Activated effector memory CD4-positive, alpha-beta T cell treated with anti-CD3 and anti-CD28 coated beads, Interleukin-2, amount 50 U/mL, for 16 hours (primary cell): ENCODE measurements around the gene RIBC1.
"Not testable (repeated sequence)": the region's sequence is repeated elsewhere in the genome, so short reads cannot be mapped to it uniquely, and the experiment has no call there.

Experiments
- DNase-seq: peaks from one replicate; pipeline ENCODE4 v3.0.0-alpha.2; 2020

Gene RIBC1

GRCh38 chrX:53422861-53423306 lies at the start of gene RIBC1:
RIBC1 (plus strand) TSS chrX:53422873; CDS start chrX:53426277, 3,404 bp downstream.
- DNase-seq = no peak

- DNase-seq = no peak
Measured at GRCh38 chrX:53373307-53373706, 49.4 kb upstream of the RIBC1 start.

- DNase-seq = no peak
Measured at GRCh38 chrX:53374222-53374820, 48.4 kb upstream of the RIBC1 start.

GRCh38 chrX:53374923-53375322 lies 47.8 kb upstream of the RIBC1 start:
- no peak for DNase-seq

GRCh38 chrX:53376888-53377287 lies 45.8 kb upstream of the RIBC1 start:
- DNase-seq = no peak

GRCh38 chrX:53377464-53377863 lies 45.2 kb upstream of the RIBC1 start:
- no peak for DNase-seq

- DNase-seq = no peak
Measured at GRCh38 chrX:53379008-53379710, 43.5 kb upstream of the RIBC1 start.

GRCh38 chrX:53379747-53380146 lies 42.9 kb upstream of the RIBC1 start:
- DNase-seq = no peak

- DNase-seq = no peak
Measured at GRCh38 chrX:53383376-53384076, 39.1 kb upstream of the RIBC1 start.

- no peak for DNase-seq
Measured at GRCh38 chrX:53395605-53396298, 26.9 kb upstream of the RIBC1 start.

GRCh38 chrX:53398216-53398615 lies 24.5 kb upstream of the RIBC1 start:
- no peak for DNase-seq

- no peak for DNase-seq
Measured at GRCh38 chrX:53403535-53403934, 19.1 kb upstream of the RIBC1 start.

GRCh38 chrX:53412446-53412845 lies 10.2 kb upstream of the RIBC1 start:
- DNase-seq = no peak

- not testable (repeated sequence) for DNase-seq
Measured at GRCh38 chrX:53420351-53420750, 2.3 kb upstream of the RIBC1 start.

- no peak for DNase-seq
Measured at GRCh38 chrX:53421125-53421524, 1.5 kb upstream of the RIBC1 start.

- no peak for DNase-seq
Measured at GRCh38 chrX:53421772-53422085, 944 bp upstream of the RIBC1 start.

GRCh38 chrX:53422086-53422860 lies 400 bp upstream of the RIBC1 start, which contains the start of gene SMC1A:
SMC1A (minus strand) TSS chrX:53422654; CDS start chrX:53422600, 54 bp downstream.
- peak; percentile 97 for DNase-seq

- no peak for DNase-seq
Measured at GRCh38 chrX:53429755-53430154, 7.1 kb downstream of the RIBC1 start.

- no peak for DNase-seq
Measured at GRCh38 chrX:53430231-53430630, 7.6 kb downstream of the RIBC1 start.

GRCh38 chrX:53433651-53434639 lies 11.3 kb downstream of the RIBC1 start, which contains the start of gene HSD17B10:
HSD17B10 (minus strand) TSS chrX:53434370; CDS start chrX:53434345, 25 bp downstream.
- peak; percentile 95 for DNase-seq

- peak; percentile 85 for DNase-seq
Measured at GRCh38 chrX:53435997-53436396, 13.3 kb downstream of the RIBC1 start.
